Aorta (tissue), 5 donors: ENCODE data around the gene ELL. TPM values are rescaled to one million over a fixed set of nuclear protein-coding genes. Genes with fewer than 3 reads are reported as not detected.

Experiments
- ATAC-seq: fragments of 200-7000 bp; cut with Tn5 transposase; one replicate; pipeline ENCODE4 v1.9.1; 2022; ENCODE audit warnings: moderate library complexity; ENCODE audit not compliant: low FRiP score
- DNase-seq, 2 donors: peaks; one replicate each; pipeline ENCODE4 v3.0.0-alpha.2; 2020
- H3K27ac ChIP-seq, 2 donors: one replicate each; pipeline ENCODE4 v1.5.1; 2013; ENCODE audit warnings: low read length in 2 of 2, mild to moderate bottlenecking in 2 of 2, moderate library complexity in 2 of 2, control low read depth in 1 of 2, inconsistent platforms in 1 of 2, low read depth in 1 of 2
- H3K27me3 ChIP-seq, 2 donors: one replicate each; pipeline ENCODE4 v1.6.1; 2013; ENCODE audit warnings: control low read depth in 1 of 2, low read length in 1 of 2, mild to moderate bottlenecking in 1 of 2, moderate library complexity in 1 of 2; ENCODE audit not compliant: insufficient read depth in 2 of 2, control insufficient read depth in 1 of 2
- H3K36me3 ChIP-seq, 2 donors: one replicate each; pipeline ENCODE4 v1.6.1; 2013; ENCODE audit warnings: control low read depth in 1 of 2, low read length in 1 of 2, mild to moderate bottlenecking in 1 of 2; ENCODE audit not compliant: insufficient read depth in 2 of 2, control insufficient read depth in 1 of 2
- H3K4me1 ChIP-seq, 2 donors: one replicate each; pipeline ENCODE4 v1.6.1; 2013; ENCODE audit warnings: low read length in 2 of 2, control low read depth in 1 of 2, mild to moderate bottlenecking in 1 of 2, moderate library complexity in 1 of 2; ENCODE audit not compliant: insufficient read depth in 2 of 2, control insufficient read depth in 1 of 2
- H3K4me3 ChIP-seq, 2 donors: one replicate each; pipeline ENCODE4 v1.5.1; 2013; ENCODE audit warnings: low read length in 2 of 2, control low read depth in 1 of 2, mild to moderate bottlenecking in 1 of 2
- H3K9me3 ChIP-seq: one replicate; pipeline ENCODE4 v1.6.1; 2013; ENCODE audit warnings: mild to moderate bottlenecking, low read length; ENCODE audit not compliant: control insufficient read depth
- WGBS, 2 donors: extraction: QIAGEN DNeasy Blood & Tissue Kit; methylation state at CpG; one replicate each; pipeline ENCODE4 v1.1.7; 2013; 5-methylcytosine and 5-hydroxymethylcytosine counted together
- intact Hi-C, 2 donors: fragments of 100-400 bp; cut with DNase I; formaldehyde crosslinking; loops; one replicate each; pipeline versions ENCODE4 v1.14.2 to v1.15.0; 2022
- polyA plus RNA-seq, 2 donors: library from polyadenylated mRNA; stranded (reverse); fragments of 200-250 nt; gene quantifications; one replicate each; pipeline ENCODE4 v1.2.3, GENCODE V29; 2013
- total RNA-seq, 2 donors: library from RNA; stranded (reverse); fragmentation: NEBNext Ultra II Directional; extraction: Animal tissue kit (Norgen Biotek cat#: 25700); gene quantifications; one replicate each; pipeline ENCODE4 v1.2.1, GENCODE V29; 2021
- donor health status: healthy with polysubstance abuse.
- donor health status: Bipolar disorder and iron deficiency.
- donor health status: DM: no; HTN: no; CAD: no.
- donor health status: DM: no; HTN: no; CAD: no.
- donor health status: DM: yes; HTN: yes; CAD: no.

The ELL gene
- total and polyA plus RNA-seq, 4 donors = 7.3 to 37.9 (median 21.5) TPM

- peaks cover 0 to 6% of the 10 kb centered on the region in 2 donors for H3K36me3 ChIP-seq
- H3K4me1 ChIP-seq = no peaks in the 10 kb centered on the region
- ATAC-seq (no peak), DNase-seq (no peak)
- H3K4me3 ChIP-seq = no peak overlapping the region
- intact Hi-C loops = no loop called here
- no peaks in the 10 kb centered on the region for H3K9me3 ChIP-seq
- 58 to 60% methylated on average over 23 of the region's 23 CpGs for WGBS, 2 donors
- H3K27ac ChIP-seq = no peak overlapping the region
- H3K27me3 ChIP-seq = no peaks in the 10 kb centered on the region
Measured at GRCh38 chr19:18440936-18441803, 80.7 kb downstream of the ELL start.

- WGBS, 2 donors = 47 to 53% methylated on average over 11 of the region's 11 CpGs
- Histone ChIP-seq H3K27me3 (no peaks in the 10 kb centered on the region), H3K36me3 (peaks cover 0 to 5% of the 10 kb centered on the region in 2 donors), H3K27ac (no peak overlapping the region), H3K4me3 (no peak overlapping the region), H3K4me1 (no peaks in the 10 kb centered on the region), H3K9me3 (no peaks in the 10 kb centered on the region)
- ATAC-seq = no peak
- intact Hi-C loops = no loop called here
- no peak for DNase-seq
Measured at GRCh38 chr19:18440415-18440877, 81.4 kb downstream of the ELL start.

- intact Hi-C loops = no loop called here
- DNase-seq (no peak), ATAC-seq (no peak)
- H3K4me3 ChIP-seq = no peak overlapping the region
- no peaks in the 10 kb centered on the region for H3K9me3 ChIP-seq
- no peaks in the 10 kb centered on the region for H3K27me3 ChIP-seq
- 84% methylated on average over 9 of the region's 9 CpGs for WGBS, 2 donors
- no peaks in the 10 kb centered on the region for H3K4me1 ChIP-seq
- H3K36me3 ChIP-seq = peaks cover 0 to 5% of the 10 kb centered on the region in 2 donors
- no peak overlapping the region for H3K27ac ChIP-seq
Measured at GRCh38 chr19:18439910-18440237, 82.0 kb downstream of the ELL start.

- DNase-seq (no peak), ATAC-seq (no peak)
- 60 to 64% methylated on average over 13 of the region's 13 CpGs for WGBS, 2 donors
Measured at GRCh38 chr19:18439025-18439909, 82.6 kb downstream of the ELL start.

GRCh38 chr19:18438331-18439024, 83.4 kb downstream of the ELL start:
- DNase-seq (peak in 1 of 2 donors; percentile 80), ATAC-seq (peak; percentile 54)
- H3K36me3 ChIP-seq = no peaks in the 10 kb centered on the region
- 1 to 2% methylated on average over 24 of the region's 24 CpGs for WGBS, 2 donors
- intact Hi-C loops = no loop called here
- no peaks in the 10 kb centered on the region for H3K9me3 ChIP-seq
- H3K4me1 ChIP-seq = no peaks in the 10 kb centered on the region
- peak overlapping the region; percentile 6 to 58 for H3K27ac ChIP-seq
- no peaks in the 10 kb centered on the region for H3K27me3 ChIP-seq
- peak overlapping the region in 1 of 2 donors; percentile 50 for H3K4me3 ChIP-seq

More at GRCh38 chr19:18439025-18439909, 82.6 kb downstream of the ELL start:
- H3K36me3 ChIP-seq = peaks cover 0 to 2% of the 10 kb centered on the region in 2 donors
- no peaks in the 10 kb centered on the region for H3K9me3 ChIP-seq
- no peaks in the 10 kb centered on the region for H3K4me1 ChIP-seq
- H3K4me3 ChIP-seq = no peak overlapping the region
- peak overlapping the region in 1 of 2 donors; percentile 58 for H3K27ac ChIP-seq
- no peaks in the 10 kb centered on the region for H3K27me3 ChIP-seq
- intact Hi-C loops = no loop called here

DNA sequence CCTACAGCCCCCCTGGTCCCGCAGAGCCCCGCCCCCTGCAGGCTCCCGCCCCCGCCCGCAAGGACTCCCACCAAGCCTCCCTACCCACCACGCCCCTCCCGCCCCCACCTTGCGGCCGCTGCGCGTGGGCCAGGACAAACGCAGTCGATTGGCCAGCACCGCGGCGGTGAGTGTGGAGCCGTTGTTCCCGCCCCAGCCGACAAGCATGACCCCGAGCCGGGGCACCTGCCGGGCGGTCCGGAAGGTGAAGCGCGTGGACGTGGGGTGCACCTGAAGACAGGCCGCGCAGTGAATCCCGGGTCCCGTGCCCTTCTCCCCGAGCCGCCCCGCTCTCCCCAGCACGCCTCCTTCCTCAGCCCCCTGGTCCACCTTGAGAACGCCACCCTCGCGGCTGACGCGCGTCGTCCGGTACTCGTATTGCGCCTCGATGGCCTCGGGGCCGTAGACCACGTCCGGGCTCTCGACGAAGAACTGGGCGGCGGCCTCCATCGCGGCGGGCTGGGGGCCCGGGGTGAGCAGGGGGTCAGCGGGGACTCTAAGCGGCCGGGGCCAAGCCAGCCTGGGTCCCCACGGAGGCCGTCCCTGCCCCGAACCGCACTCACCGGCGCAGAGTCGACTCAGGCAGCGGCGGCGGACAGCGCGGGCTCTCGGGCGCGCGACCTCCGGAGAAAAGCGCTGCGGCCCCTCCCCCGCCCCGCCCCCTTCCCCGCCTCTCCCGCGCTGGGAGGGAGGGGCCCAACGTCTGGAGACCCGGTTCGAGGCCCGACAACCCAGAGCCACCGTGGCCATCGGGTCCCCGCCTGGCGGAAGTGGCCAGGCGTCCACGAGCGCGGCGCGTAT, 84.2 kb downstream of the ELL start, which contains the start of gene ISYNA1:
Gene ISYNA1, minus strand, starts transcription at position 643 of the 840 bp plus-strand sequence. Its CDS starts 154 bp downstream, at position 489.
- Histone ChIP-seq H3K4me1 (no peaks in the 10 kb centered on the region), H3K9me3 (no peaks in the 10 kb centered on the region), H3K27me3 (no peaks in the 10 kb centered on the region), H3K4me3 (peak within 1 kb of the TSS; percentile 27 to 50), H3K27ac (peak within 1 kb of the TSS; percentile 6 to 62), H3K36me3 (no peaks in the 10 kb centered on the region)
- ATAC-seq (peak; percentile 57), DNase-seq (peak; percentile 79 to 87)
- 1% methylated on average over 80 to 99 of the region's 99 CpGs for WGBS, 2 donors
- intact Hi-C loops = no loop called here

GRCh38 chr19:18436671-18437490, 85.0 kb downstream of the ELL start:
- intact Hi-C loops = no loop called here
- no peaks in the 10 kb centered on the region for H3K27me3 ChIP-seq
- peak; percentile 91 to 92 for DNase-seq
- H3K9me3 ChIP-seq = no peaks in the 10 kb centered on the region
- H3K36me3 ChIP-seq = no peaks in the 10 kb centered on the region
- H3K27ac ChIP-seq = peak overlapping the region in 1 of 2 donors; percentile 15
- 23 to 25% methylated on average over 52 to 67 of the region's 67 CpGs for WGBS, 2 donors
- H3K4me1 ChIP-seq = no peaks in the 10 kb centered on the region
- ATAC-seq = peak; percentile 58
- H3K4me3 ChIP-seq = peak overlapping the region in 1 of 2 donors; percentile 50
